HG02938 (cell line): ENCODE data around the gene KRTAP6-1.

Source experiments
- ATAC-seq: cut with Tn5 transposase; IDR thresholded peaks from one replicate; pipeline ENCODE4 v1.9.1; 2021; ENCODE audit warnings: mild to moderate bottlenecking, moderate library complexity; ENCODE audit not compliant: unreplicated experiment

Gene KRTAP6-1

GRCh38 chr21:30579346-30579745, 34.4 kb downstream of the KRTAP6-1 start:
- no peak for ATAC-seq

DNA sequence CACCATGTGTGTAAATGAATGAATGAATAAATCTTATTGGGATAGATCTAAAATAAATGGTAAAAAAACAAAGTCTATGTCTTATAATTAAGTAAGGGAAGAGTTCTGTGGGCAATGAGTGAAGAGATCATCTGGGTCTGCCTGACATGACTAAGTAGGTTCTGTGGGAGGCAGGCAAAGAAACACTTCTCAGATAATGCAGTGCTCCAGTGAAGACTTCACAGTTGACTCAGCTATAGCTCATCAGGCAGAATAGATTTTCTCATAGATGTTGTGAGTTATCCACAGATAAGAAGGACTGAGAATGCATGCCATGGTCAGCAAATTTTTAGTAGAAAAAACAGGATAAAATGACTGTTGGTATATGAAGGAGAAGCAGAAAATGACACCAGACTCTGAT, 36.0 kb downstream of the KRTAP6-1 start:
- ATAC-seq = no peak

DNA sequence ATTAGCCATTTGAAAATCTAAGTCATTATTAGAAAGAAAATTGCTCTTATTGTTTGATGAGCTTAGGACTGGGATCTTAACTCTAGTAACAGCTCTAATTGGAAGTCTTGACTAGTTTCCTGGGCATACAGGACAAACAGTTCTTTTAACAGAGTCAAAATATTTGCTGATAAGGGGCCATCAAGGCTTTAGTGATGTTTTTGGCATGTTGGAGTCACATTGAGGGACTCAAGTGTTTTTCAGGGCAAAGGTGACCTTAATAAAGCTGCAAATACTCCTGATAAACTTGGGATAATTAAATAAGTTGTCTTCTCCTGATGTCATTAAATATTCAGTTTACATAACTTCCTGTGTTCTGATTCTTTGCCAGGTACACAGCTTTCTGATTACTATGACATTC, 46.1 kb downstream of the KRTAP6-1 start:
- no peak for ATAC-seq

GRCh38 chr21:30563630-30564029, 50.1 kb downstream of the KRTAP6-1 start:
- ATAC-seq = no peak
